ENCODE results near the gene PTPRD. TPM values are rescaled to one million over a fixed set of nuclear protein-coding genes. Genes with fewer than 3 reads are reported as not detected.

The PTPRD gene
- total and polyA plus RNA-seq, 9 of the 15 experiments (the other 6 are each of a cell fraction or from before 2014, with no cell fraction given), result 0.11 TPM; not detected in 8

DNA sequence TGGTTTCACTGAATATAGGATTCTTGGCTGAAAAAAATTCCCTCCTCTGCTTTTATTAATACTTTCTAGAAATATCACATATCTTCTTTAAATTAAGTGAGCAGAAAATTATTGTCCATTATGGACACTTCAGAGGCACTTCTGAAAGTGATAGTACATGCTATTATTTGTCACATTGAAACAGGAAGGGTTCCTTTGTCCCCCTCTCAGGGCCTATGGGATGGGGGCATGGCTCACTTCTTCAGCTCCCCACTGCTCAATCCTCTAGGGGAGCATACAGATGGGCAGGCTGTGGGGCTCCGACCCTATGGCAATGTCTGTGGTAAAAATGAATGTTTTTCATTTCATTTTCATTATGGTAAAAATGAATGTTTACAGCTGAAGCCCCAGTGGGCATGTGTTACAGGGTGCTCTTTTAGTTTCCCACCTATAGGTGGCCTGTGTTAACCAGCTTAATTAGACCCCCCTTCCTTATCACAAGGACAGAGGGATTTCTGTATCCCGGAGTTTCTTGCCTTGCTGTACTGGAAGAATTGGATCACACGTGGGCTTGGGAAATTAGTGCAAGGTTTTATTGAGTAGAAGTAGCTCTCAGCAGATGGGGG, 1225.2 kb downstream of the PTPRD start:
- Histone ChIP-seq H4K20me1 (replicated peaks; ENCODE audit: control insufficient read depth, insufficient read depth, low read length) (no peaks in the 10 kb centered on the region), H3K9me1 (ENCODE audit: control insufficient read depth, insufficient read depth, low read length) (no peaks in the 10 kb centered on the region), H3K36me3 (ENCODE audit: control insufficient read depth, insufficient read depth, low read length) (no peaks in the 10 kb centered on the region), H3K9me3 (replicated peaks; ENCODE audit: control insufficient read depth, insufficient read depth, low read depth, low read length) (no peaks in the 10 kb centered on the region), H3K4me2 (ENCODE audit: insufficient read depth, low read length) (no peak overlapping the region), H3K27ac (ENCODE audit: extremely low read depth, low read depth, low read length) (no peak overlapping the region), H2AFZ (ENCODE audit: low read depth, low read length) (no peak overlapping the region), H3K9ac (ENCODE audit: insufficient read depth in 1 of 2, low read depth in 2 of 2, low read length in 2 of 2) (no peak overlapping the region), H3K4me3 (no peak overlapping the region), H3K27me3 (ENCODE audit: control insufficient read depth in 2 of 2, insufficient read depth in 2 of 2, low read length in 2 of 2) (no peaks in the 10 kb centered on the region), H3K79me2 (ENCODE audit: control insufficient read depth, insufficient read depth, low read length) (no peaks in the 10 kb centered on the region), H3K4me1 (replicated peaks in 1 of 2; ENCODE audit: control insufficient read depth in 2 of 2, insufficient read depth in 2 of 2, low read length in 2 of 2) (no peaks in the 10 kb centered on the region)
- in situ Hi-C loops (cut with MboI) (no loop called here), intact Hi-C loops (cut with micrococcal nuclease) (no loop called here)
- DNase-seq (ENCODE audit: extremely low read depth in 1 of 4, low spot score in 3 of 4), result no peak
- POLR2A ChIA-PET, result no interaction called here
- TF ChIP-seq TARDBP (IDR thresholded peaks at IDR 0.05) (no peak), TCF7L2 (IDR thresholded peaks at IDR 0.05; ENCODE audit: low read depth, low read length) (no peak), ZSCAN29 (IDR thresholded peaks at IDR 0.05) (no peak)
- CTCF ChIA-PET (ENCODE audit: low intra/inter-chr PET ratio), result no interaction called here
- FAIRE-seq, result no peak
- no TSS peak for BruUV-seq (replicated peaks)
- WGBS (ENCODE audit: insufficient coverage, low coverage, missing lambda C conversion rate), result no CpG with 5 or more reads among the region's 3 CpGs
- no peak for ATAC-seq

DNA sequence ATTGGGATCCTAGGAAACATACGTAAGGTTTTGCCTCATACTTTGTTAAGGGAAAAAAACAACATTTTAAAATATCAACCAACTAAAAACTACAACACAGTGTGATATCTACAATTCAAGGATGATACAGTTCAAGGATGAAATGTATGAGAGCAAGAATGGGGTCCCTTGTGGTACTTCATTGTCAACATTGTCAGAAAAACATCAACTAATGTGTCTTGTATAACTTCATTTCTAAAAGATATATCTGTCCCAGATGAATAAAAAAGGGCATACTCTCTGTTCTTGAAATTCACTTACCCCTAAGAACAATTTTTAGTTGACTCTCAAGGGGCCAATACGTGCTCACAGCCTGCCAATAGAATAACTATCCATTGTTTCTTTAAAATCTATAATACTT, 1250.5 kb downstream of the PTPRD start:
- Histone ChIP-seq H3K79me2 (ENCODE audit: control insufficient read depth, insufficient read depth, low read length) (no peaks in the 10 kb centered on the region), H3K36me3 (ENCODE audit: control insufficient read depth, insufficient read depth, low read length) (no peaks in the 10 kb centered on the region), H3K9me1 (ENCODE audit: control insufficient read depth, insufficient read depth, low read length) (no peaks in the 10 kb centered on the region), H2AFZ (ENCODE audit: low read depth, low read length) (no peak overlapping the region), H3K27me3 (ENCODE audit: control insufficient read depth in 2 of 2, insufficient read depth in 2 of 2, low read length in 2 of 2) (no peaks in the 10 kb centered on the region), H3K9ac (ENCODE audit: insufficient read depth in 1 of 2, low read depth in 2 of 2, low read length in 2 of 2) (no peak overlapping the region), H3K4me3 (no peak overlapping the region), H4K20me1 (replicated peaks; ENCODE audit: control insufficient read depth, insufficient read depth, low read length) (no peaks in the 10 kb centered on the region), H3K4me2 (ENCODE audit: insufficient read depth, low read length) (no peak overlapping the region), H3K9me3 (replicated peaks; ENCODE audit: control insufficient read depth, insufficient read depth, low read depth, low read length) (no peaks in the 10 kb centered on the region), H3K4me1 (replicated peaks in 1 of 2; ENCODE audit: control insufficient read depth in 2 of 2, insufficient read depth in 2 of 2, low read length in 2 of 2) (no peaks in the 10 kb centered on the region), H3K27ac (ENCODE audit: extremely low read depth, low read depth, low read length) (no peak overlapping the region)
- ChIA-PET POLR2A (no interaction called here), CTCF (ENCODE audit: low intra/inter-chr PET ratio) (no interaction called here)
- DNase-seq (ENCODE audit: extremely low read depth in 1 of 4, low spot score in 3 of 4), result no peak
- intact Hi-C loops (cut with micrococcal nuclease), result no loop called here
- in situ Hi-C loops (cut with MboI), result no loop called here
- WGBS (ENCODE audit: insufficient coverage, low coverage, missing lambda C conversion rate), result 0% methylated on average over 2 of the region's 2 CpGs
- BruUV-seq (replicated peaks), result no TSS peak
- no peak for FAIRE-seq
- no peak for ATAC-seq
- TF ChIP-seq TRIM28 (IDR thresholded peaks at IDR 0.05), result no peak
- no peak for TF ChIP-seq MCM2 (IDR thresholded peaks at IDR 0.05; ENCODE audit: low read depth)
- no peak for TF ChIP-seq ZNF507 (tag; conservative IDR thresholded peaks at IDR 0.05)
- no peak for TF ChIP-seq CBFB (CRISPR knock-in tag; IDR thresholded peaks at IDR 0.05)
- TF ChIP-seq HOXB6 (CRISPR knock-in tag; IDR thresholded peaks at IDR 0.05; ENCODE audit: borderline replicate concordance), result no peak
- TF ChIP-seq STAT5B (CRISPR knock-in tag; IDR thresholded peaks at IDR 0.05), result no peak
- no peak for TF ChIP-seq MXI1 (IDR thresholded peaks at IDR 0.05; ENCODE audit: low read depth, low read length)
- no peak for TF ChIP-seq ZNF717 (CRISPR knock-in tag; IDR thresholded peaks at IDR 0.05)
- no peak for TF ChIP-seq HEY1 (CRISPR knock-in tag; IDR thresholded peaks at IDR 0.05; ENCODE audit: borderline replicate concordance)
- TF ChIP-seq MEF2D (tag; conservative IDR thresholded peaks at IDR 0.05; ENCODE audit: low read depth), result no peak
- TF ChIP-seq ERF (CRISPR knock-in tag; IDR thresholded peaks at IDR 0.05), result no peak
- no peak for TF ChIP-seq SUPT5H (IDR thresholded peaks at IDR 0.05)
- TF ChIP-seq FOXA3 (CRISPR knock-in tag; conservative IDR thresholded peaks at IDR 0.05 in 1 of 2, IDR thresholded peaks at IDR 0.05 in 1 of 2), result no peak
- TF ChIP-seq ZNF561 (CRISPR knock-in tag; conservative IDR thresholded peaks at IDR 0.05), result no peak
- TF ChIP-seq ARHGAP35 (IDR thresholded peaks at IDR 0.05; ENCODE audit: partially characterized antibody), result no peak
- TF ChIP-seq FUS (optimal IDR thresholded peaks at IDR 0.05; ENCODE audit: low read depth, low read length), result no peak
- TF ChIP-seq, protein P1, sequence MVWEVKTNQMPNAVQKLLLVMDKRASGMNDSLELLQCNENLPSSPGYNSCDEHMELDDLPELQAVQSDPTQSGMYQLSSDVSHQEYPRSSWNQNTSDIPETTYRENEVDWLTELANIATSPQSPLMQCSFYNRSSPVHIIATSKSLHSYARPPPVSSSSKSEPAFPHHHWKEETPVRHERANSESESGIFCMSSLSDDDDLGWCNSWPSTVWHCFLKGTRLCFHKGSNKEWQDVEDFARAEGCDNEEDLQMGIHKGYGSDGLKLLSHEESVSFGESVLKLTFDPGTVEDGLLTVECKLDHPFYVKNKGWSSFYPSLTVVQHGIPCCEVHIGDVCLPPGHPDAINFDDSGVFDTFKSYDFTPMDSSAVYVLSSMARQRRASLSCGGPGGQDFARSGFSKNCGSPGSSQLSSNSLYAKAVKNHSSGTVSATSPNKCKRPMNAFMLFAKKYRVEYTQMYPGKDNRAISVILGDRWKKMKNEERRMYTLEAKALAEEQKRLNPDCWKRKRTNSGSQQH (CRISPR knock-in tag; IDR thresholded peaks at IDR 0.05), result no peak
